Upper lobe of right lung (tissue), 1 donor: ENCODE results near the gene PLA2G4B. TPM values are rescaled to one million over a fixed set of nuclear protein-coding genes. Genes with fewer than 3 reads are reported as not detected.
A peak's percentile ranks its signal among the peaks of the same experiment; 100 is the strongest.

Experiments
- ATAC-seq: fragments of 200-7000 bp; cut with Tn5 transposase; one replicate; pipeline ENCODE4 v1.9.1; 2020; ENCODE audit warnings: mild to moderate bottlenecking, moderate library complexity
- DNase-seq: peaks from one replicate; pipeline ENCODE4 v3.0.0-alpha.2; 2020
- H3K27ac ChIP-seq: fragments of 200-600 bp; one replicate; pipeline ENCODE4 v1.8.0; 2022
- H3K27me3 ChIP-seq: fragments of 200-600 bp; one replicate; pipeline ENCODE4 v1.8.0; 2022; ENCODE audit warnings: mild to moderate bottlenecking
- H3K36me3 ChIP-seq: fragments of 200-600 bp; one replicate; pipeline ENCODE4 v1.8.0; 2022
- H3K4me1 ChIP-seq: fragments of 200-600 bp; one replicate; pipeline ENCODE4 v1.8.0; 2022
- H3K4me3 ChIP-seq: fragments of 200-600 bp; one replicate; pipeline ENCODE4 v1.8.0; 2022; ENCODE audit warnings: mild to moderate bottlenecking
- H3K9me3 ChIP-seq: fragments of 200-600 bp; one replicate; pipeline ENCODE4 v1.8.0; 2022
- CTCF ChIP-seq: fragments of 200-600 bp; IDR thresholded peaks from one replicate; pipeline ENCODE4 v1.8.0; 2022; ENCODE audit warnings: antibody characterized with exemption
- intact Hi-C: fragments of 100-400 bp; cut with DNase I; formaldehyde crosslinking; loops from one replicate; pipeline ENCODE4 v1.11.0; 2022
- total RNA-seq: library from RNA; stranded (reverse); fragmentation: NEBNext Ultra II Directional; extraction: Animal tissue kit (Norgen Biotek cat#: 25700); gene quantifications from one replicate; pipeline ENCODE4 v1.2.1, GENCODE V29; 2021
- donor health status: DM: no; HTN: yes; CAD: no; lungs with severe emphysema.

Gene PLA2G4B
- total RNA-seq, 1 donor from 2014 or later, result 14.4 TPM

- Histone ChIP-seq H3K36me3 (no peaks in the 10 kb centered on the region), H3K27ac (no peak overlapping the region), H3K4me1 (peaks cover 3% of the 10 kb centered on the region), H3K9me3 (no peaks in the 10 kb centered on the region), H3K4me3 (no peak overlapping the region), H3K27me3 (no peaks in the 10 kb centered on the region)
- no peak for TF ChIP-seq CTCF
- DNase-seq (no peak), ATAC-seq (peak; percentile 3)
- intact Hi-C loops, result no loop called here
These were observed 39.1 kb downstream of the PLA2G4B start for GRCh38 chr15:41877631-41878354.

- TF ChIP-seq CTCF, result no peak
- intact Hi-C loops, result no loop called here
- H3K4me1 ChIP-seq, result peaks cover 3% of the 10 kb centered on the region
- H3K4me3 ChIP-seq, result no peak overlapping the region
- ATAC-seq, result peak; percentile 6
- H3K36me3 ChIP-seq, result no peaks in the 10 kb centered on the region
- H3K27ac ChIP-seq, result no peak overlapping the region
- DNase-seq, result no peak
- H3K9me3 ChIP-seq, result no peaks in the 10 kb centered on the region
- H3K27me3 ChIP-seq, result no peaks in the 10 kb centered on the region
These were observed 39.7 kb downstream of the PLA2G4B start for GRCh38 chr15:41878355-41878699.

- no peak for TF ChIP-seq CTCF
- Histone ChIP-seq H3K27me3 (no peaks in the 10 kb centered on the region), H3K4me1 (peaks cover 3% of the 10 kb centered on the region), H3K36me3 (no peaks in the 10 kb centered on the region), H3K4me3 (no peak overlapping the region), H3K27ac (no peak overlapping the region), H3K9me3 (no peaks in the 10 kb centered on the region)
- DNase-seq (no peak), ATAC-seq (no peak)
- intact Hi-C loops, result no loop called here
These were observed 40.7 kb downstream of the PLA2G4B start for GRCh38 chr15:41879321-41879845.

- Histone ChIP-seq H3K27me3 (no peaks in the 10 kb centered on the region), H3K9me3 (no peaks in the 10 kb centered on the region), H3K4me3 (no peak overlapping the region), H3K36me3 (no peaks in the 10 kb centered on the region), H3K4me1 (peaks cover 3% of the 10 kb centered on the region), H3K27ac (no peak overlapping the region)
- intact Hi-C loops, result no loop called here
- TF ChIP-seq CTCF, result no peak
- no peak for ATAC-seq
- DNase-seq, result no peak
These were observed 41.7 kb downstream of the PLA2G4B start for GRCh38 chr15:41880156-41880877.

GRCh38 chr15:41881086-41881485, 42.4 kb downstream of the PLA2G4B start:
- no peak for DNase-seq
- no peak overlapping the region for H3K4me3 ChIP-seq
- H3K4me1 ChIP-seq, result peaks cover 3% of the 10 kb centered on the region
- no peak for TF ChIP-seq CTCF
- intact Hi-C loops, result no loop called here
- H3K27me3 ChIP-seq, result no peaks in the 10 kb centered on the region
- no peak for ATAC-seq
- H3K36me3 ChIP-seq, result no peaks in the 10 kb centered on the region
- no peaks in the 10 kb centered on the region for H3K9me3 ChIP-seq
- H3K27ac ChIP-seq, result no peak overlapping the region
